ENCODE measurements around the gene KCTD5.

Gene KCTD5

GRCh38 chr16:2724816-2725348, 42.6 kb downstream of the KCTD5 start:
- H3K9me3 ChIP-seq (ENCODE audit: insufficient read depth, low read length), result no peaks in the 10 kb centered on the region
- no peaks in the 10 kb centered on the region for H4K20me1 ChIP-seq (ENCODE audit: low read depth, low read length)
- no peak overlapping the region for H2AFZ ChIP-seq (ENCODE audit: low read depth, low read length, severe bottlenecking)
- TF ChIP-seq EZH2phosphoT487 (conservative IDR thresholded peaks at IDR 0.05; ENCODE audit: low read length), result no peak
- TF ChIP-seq, protein P1, sequence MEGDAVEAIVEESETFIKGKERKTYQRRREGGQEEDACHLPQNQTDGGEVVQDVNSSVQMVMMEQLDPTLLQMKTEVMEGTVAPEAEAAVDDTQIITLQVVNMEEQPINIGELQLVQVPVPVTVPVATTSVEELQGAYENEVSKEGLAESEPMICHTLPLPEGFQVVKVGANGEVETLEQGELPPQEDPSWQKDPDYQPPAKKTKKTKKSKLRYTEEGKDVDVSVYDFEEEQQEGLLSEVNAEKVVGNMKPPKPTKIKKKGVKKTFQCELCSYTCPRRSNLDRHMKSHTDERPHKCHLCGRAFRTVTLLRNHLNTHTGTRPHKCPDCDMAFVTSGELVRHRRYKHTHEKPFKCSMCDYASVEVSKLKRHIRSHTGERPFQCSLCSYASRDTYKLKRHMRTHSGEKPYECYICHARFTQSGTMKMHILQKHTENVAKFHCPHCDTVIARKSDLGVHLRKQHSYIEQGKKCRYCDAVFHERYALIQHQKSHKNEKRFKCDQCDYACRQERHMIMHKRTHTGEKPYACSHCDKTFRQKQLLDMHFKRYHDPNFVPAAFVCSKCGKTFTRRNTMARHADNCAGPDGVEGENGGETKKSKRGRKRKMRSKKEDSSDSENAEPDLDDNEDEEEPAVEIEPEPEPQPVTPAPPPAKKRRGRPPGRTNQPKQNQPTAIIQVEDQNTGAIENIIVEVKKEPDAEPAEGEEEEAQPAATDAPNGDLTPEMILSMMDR (IDR thresholded peaks at IDR 0.05; ENCODE audit: insufficient read depth, low read length, poor library complexity, severe bottlenecking), result no peak
- no peaks in the 10 kb centered on the region for H3K79me2 ChIP-seq (ENCODE audit: insufficient read depth, low read length)
- no peak overlapping the region for H3K4me3 ChIP-seq (ENCODE audit: insufficient read depth, low read length, poor library complexity, severe bottlenecking)
- no peaks in the 10 kb centered on the region for H3K9me2 ChIP-seq (replicated peaks; ENCODE audit: insufficient read depth, low read length)
- no peak overlapping the region for H3K4me2 ChIP-seq (ENCODE audit: low read depth, low read length, poor library complexity, severe bottlenecking)
- no peak overlapping the region for H3K27ac ChIP-seq (ENCODE audit: low read depth, low read length)
- H3K27me3 ChIP-seq (ENCODE audit: low read length), result no peaks in the 10 kb centered on the region
- no peaks in the 10 kb centered on the region for H3K36me3 ChIP-seq (ENCODE audit: low read length)
- no peak overlapping the region for H3K9ac ChIP-seq (ENCODE audit: low read length)
- no peaks in the 10 kb centered on the region for H3F3A ChIP-seq (ENCODE audit: insufficient read depth)

GRCh38 chr16:2726923-2727322, 44.6 kb downstream of the KCTD5 start:
- no peak overlapping the region for H2AFZ ChIP-seq (ENCODE audit: low read depth, low read length, severe bottlenecking)
- H3K36me3 ChIP-seq (ENCODE audit: low read length), result no peaks in the 10 kb centered on the region
- no peak overlapping the region for H3K9ac ChIP-seq (ENCODE audit: low read length)
- H4K20me1 ChIP-seq (ENCODE audit: low read depth, low read length), result no peaks in the 10 kb centered on the region
- H3K9me3 ChIP-seq (ENCODE audit: insufficient read depth, low read length), result no peaks in the 10 kb centered on the region
- no peaks in the 10 kb centered on the region for H3K27me3 ChIP-seq (ENCODE audit: low read length)
- no peak overlapping the region for H3K27ac ChIP-seq (ENCODE audit: low read depth, low read length)
- H3K79me2 ChIP-seq (ENCODE audit: insufficient read depth, low read length), result no peaks in the 10 kb centered on the region
- H3K4me3 ChIP-seq (ENCODE audit: insufficient read depth, low read length, poor library complexity, severe bottlenecking), result no peak overlapping the region
- H3K4me2 ChIP-seq (ENCODE audit: low read depth, low read length, poor library complexity, severe bottlenecking), result no peak overlapping the region
- TF ChIP-seq EZH2phosphoT487 (conservative IDR thresholded peaks at IDR 0.05; ENCODE audit: low read length), result no peak
- TF ChIP-seq, protein P1 (IDR thresholded peaks at IDR 0.05; ENCODE audit: insufficient read depth, low read length, poor library complexity, severe bottlenecking), result no peak
- no peaks in the 10 kb centered on the region for H3K9me2 ChIP-seq (replicated peaks; ENCODE audit: insufficient read depth, low read length)
- H3F3A ChIP-seq (ENCODE audit: insufficient read depth), result no peaks in the 10 kb centered on the region

- TF ChIP-seq, protein P1 (IDR thresholded peaks at IDR 0.05; ENCODE audit: insufficient read depth, low read length, poor library complexity, severe bottlenecking), result no peak
- H3K4me2 ChIP-seq (ENCODE audit: low read depth, low read length, poor library complexity, severe bottlenecking), result no peak overlapping the region
Measured at GRCh38 chr16:2728034-2728433, 45.7 kb downstream of the KCTD5 start.

More at GRCh38 chr16:2728034-2728433, 45.7 kb downstream of the KCTD5 start:
- no peaks in the 10 kb centered on the region for H3K27me3 ChIP-seq (ENCODE audit: low read length)
- no peak overlapping the region for H3K27ac ChIP-seq (ENCODE audit: low read depth, low read length)
- H3K4me3 ChIP-seq (ENCODE audit: insufficient read depth, low read length, poor library complexity, severe bottlenecking), result no peak overlapping the region
- H3F3A ChIP-seq (ENCODE audit: insufficient read depth), result no peaks in the 10 kb centered on the region
- no peaks in the 10 kb centered on the region for H3K9me2 ChIP-seq (replicated peaks; ENCODE audit: insufficient read depth, low read length)
- H2AFZ ChIP-seq (ENCODE audit: low read depth, low read length, severe bottlenecking), result no peak overlapping the region
- H3K36me3 ChIP-seq (ENCODE audit: low read length), result no peaks in the 10 kb centered on the region
- no peaks in the 10 kb centered on the region for H3K79me2 ChIP-seq (ENCODE audit: insufficient read depth, low read length)
- no peaks in the 10 kb centered on the region for H4K20me1 ChIP-seq (ENCODE audit: low read depth, low read length)
- H3K9ac ChIP-seq (ENCODE audit: low read length), result no peak overlapping the region
- H3K9me3 ChIP-seq (ENCODE audit: insufficient read depth, low read length), result no peaks in the 10 kb centered on the region

Data from SU-DHL-6 (cell line).